H1 (cell line): Measurements from ENCODE around the gene GPC3. TPM values are rescaled to one million over a fixed set of nuclear protein-coding genes. Genes with fewer than 3 reads are reported as not detected.
A peak's percentile ranks its signal among the peaks of the same experiment; 100 is the strongest.

Experiments
- CTCF ChIA-PET: fragments of 300-600 bp; sonication (Branson Sonifier 250); formaldehyde crosslinking; loops from one replicate; lab custom pipeline; 2021; ENCODE audit not compliant: partially characterized antibody; lab: Charles Lee
- POLR2A ChIA-PET: fragments of 300-600 bp; sonication (Branson Sonifier 250); formaldehyde crosslinking; loops from one replicate; lab custom pipeline; 2021; ENCODE audit warnings: inconsistent platforms; ENCODE audit not compliant: partially characterized antibody; lab: Charles Lee
- DNase-seq, 2 experiments: peaks; one replicate each; pipeline versions ENCODE4 v3.0.0 to v3.0.0-alpha.2; 2010 to 2022; ENCODE audit warnings: low spot score in 2 of 2, low read depth in 1 of 2, mixed read lengths in 1 of 2
- FAIRE-seq: peaks from 2 replicates; lab custom pipeline; 2011; peaks lifted over from hg19 to GRCh38; lab: Jason Lieb, UNC
- H2AFZ ChIP-seq: 2 replicates; pipeline ENCODE4 v1.8.1; 2012; ENCODE audit warnings: low read length, inconsistent platforms
- H2AK5ac ChIP-seq: 2 replicates; pipeline ENCODE4 v1.6.1; 2013; ENCODE audit warnings: low read depth, low read length
- H2BK120ac ChIP-seq: replicated peaks from 2 replicates; pipeline ENCODE3; 2013; ENCODE audit warnings: low read depth, low read length, inconsistent platforms
- H2BK12ac ChIP-seq: 2 replicates; pipeline ENCODE4 v1.6.1; 2013; ENCODE audit warnings: low read depth, low read length
- H2BK15ac ChIP-seq: 2 replicates; pipeline ENCODE4 v1.6.1; 2013; ENCODE audit warnings: low read length
- H2BK20ac ChIP-seq: 2 replicates; pipeline ENCODE4 v1.6.1; 2013; ENCODE audit warnings: low read length
- H2BK5ac ChIP-seq: 2 replicates; pipeline ENCODE4 v1.6.1; 2013; ENCODE audit warnings: low read depth, low read length
- H3K14ac ChIP-seq: 2 replicates; pipeline ENCODE4 v1.6.1; 2013; ENCODE audit warnings: inconsistent platforms; ENCODE audit not compliant: insufficient read length
- H3K18ac ChIP-seq: 2 replicates; pipeline ENCODE4 v1.6.1; 2013; ENCODE audit warnings: low read length; ENCODE audit errors: extremely low read depth
- H3K23ac ChIP-seq: 2 replicates; pipeline ENCODE4 v1.6.1; 2013; ENCODE audit warnings: inconsistent platforms; ENCODE audit not compliant: insufficient read length
- H3K23me2 ChIP-seq: 2 replicates; pipeline ENCODE4 v1.6.1; 2013; ENCODE audit warnings: low read depth, low read length
- H3K27ac ChIP-seq: 2 replicates; pipeline ENCODE4 v1.6.1; 2011; ENCODE audit warnings: low read depth, low read length, inconsistent platforms
- H3K27me3 ChIP-seq, 4 experiments: replicated peaks in 1 of 4; 1 replicate in 1 of 4; 2 replicates in 3 of 4; pipeline versions ENCODE4 v1.6.1 to v1.8.1; 2011 to 2013; ENCODE audit warnings: low read length in 3 of 4, mild to moderate bottlenecking in 3 of 4, inconsistent platforms in 2 of 4, mixed read lengths in 2 of 4, moderate library complexity in 1 of 4; ENCODE audit not compliant: control insufficient read depth in 3 of 4, insufficient read depth in 3 of 4; ENCODE audit errors: extremely low read depth in 1 of 4
- H3K36me3 ChIP-seq, 4 experiments: 2 replicates each; pipeline versions ENCODE4 v1.6.1 to v1.8.1; 2011 to 2013; ENCODE audit warnings: mild to moderate bottlenecking in 4 of 4, low read length in 3 of 4, moderate library complexity in 2 of 4, control low read depth in 1 of 4, inconsistent platforms in 1 of 4; ENCODE audit not compliant: insufficient read depth in 4 of 4, control insufficient read depth in 2 of 4
- H3K4ac ChIP-seq: replicated peaks from 2 replicates; pipeline ENCODE3; 2013; ENCODE audit warnings: low read length, low read depth, mixed read lengths, inconsistent platforms; ENCODE audit not compliant: insufficient read length
- H3K4me1 ChIP-seq, 4 experiments: replicated peaks in 1 of 4; 1 replicate in 1 of 4; 2 replicates in 3 of 4; pipeline versions ENCODE4 v1.6.1 to v1.8.1; 2011 to 2013; ENCODE audit warnings: low read length in 3 of 4, inconsistent platforms in 2 of 4, mixed read lengths in 1 of 4; ENCODE audit not compliant: insufficient read depth in 4 of 4, control insufficient read depth in 3 of 4
- H3K4me2 ChIP-seq, 2 experiments: 2 replicates each; pipeline versions ENCODE4 v1.6.1 to v1.8.1; 2011 to 2013; ENCODE audit warnings: low read depth in 2 of 2, low read length in 2 of 2, control low read depth in 1 of 2, inconsistent platforms in 1 of 2, mild to moderate bottlenecking in 1 of 2; ENCODE audit not compliant: insufficient read depth in 1 of 2
- H3K4me3 ChIP-seq, 4 experiments: fragments of 200-600, 300-600 bp in 1 of 4; sonication (generic), shearing (Covaris generic), sonication (Bioruptor Twin) in 1 of 4; 2 replicates each; pipeline versions ENCODE4 v1.5.1 to v1.8.1; 2011 to 2016; ENCODE audit warnings: low read length in 4 of 4, low read depth in 3 of 4, control low read depth in 2 of 4, inconsistent platforms in 2 of 4, mild to moderate bottlenecking in 2 of 4, mixed read lengths in 1 of 4, moderate library complexity in 1 of 4; ENCODE audit not compliant: insufficient read depth in 2 of 4; ENCODE audit errors: extremely low read depth in 1 of 4
- H3K56ac ChIP-seq: replicated peaks from 2 replicates; pipeline ENCODE3; 2013; ENCODE audit warnings: low read depth, mild to moderate bottlenecking, mixed read lengths, low read length, inconsistent platforms; ENCODE audit not compliant: insufficient read length
- H3K79me1 ChIP-seq: 2 replicates; pipeline ENCODE4 v1.6.1; 2013; ENCODE audit warnings: low read depth, low read length, control low read depth
- H3K79me2 ChIP-seq, 2 experiments: 2 replicates each; pipeline versions ENCODE4 v1.6.1 to v1.8.1; 2012 to 2013; ENCODE audit warnings: low read length in 2 of 2, mild to moderate bottlenecking in 2 of 2, inconsistent platforms in 1 of 2; ENCODE audit not compliant: insufficient read depth in 2 of 2, control insufficient read depth in 1 of 2
- H3K9ac ChIP-seq, 4 experiments: replicated peaks in 1 of 4; 1 replicate in 1 of 4; 2 replicates in 3 of 4; pipeline versions ENCODE4 v1.6.1 to v1.8.1; 2011 to 2013; ENCODE audit warnings: low read depth in 3 of 4, low read length in 3 of 4, control low read depth in 2 of 4, mild to moderate bottlenecking in 2 of 4, moderate library complexity in 2 of 4, inconsistent platforms in 1 of 4; ENCODE audit errors: extremely low read depth in 1 of 4
- H3K9me3 ChIP-seq, 2 experiments: 2 replicates each; pipeline versions ENCODE4 v1.6.1 to v1.8.1; 2012 to 2013; ENCODE audit warnings: mild to moderate bottlenecking in 2 of 2, moderate library complexity in 2 of 2, control low read depth in 1 of 2, inconsistent platforms in 1 of 2, low read depth in 1 of 2, low read length in 1 of 2, mixed read lengths in 1 of 2; ENCODE audit not compliant: insufficient read depth in 2 of 2
- H4K20me1 ChIP-seq, 2 experiments: replicated peaks in 1 of 2; 2 replicates each; pipeline versions ENCODE3 to v1.8.1; 2011 to 2013; ENCODE audit warnings: inconsistent platforms in 2 of 2, low read length in 2 of 2, mild to moderate bottlenecking in 1 of 2; ENCODE audit not compliant: insufficient read depth in 2 of 2, control insufficient read depth in 1 of 2
- H4K5ac ChIP-seq: 2 replicates; pipeline ENCODE4 v1.6.1; 2013; ENCODE audit warnings: low read length, low read depth, mixed read lengths, inconsistent platforms; ENCODE audit not compliant: insufficient read length
- H4K8ac ChIP-seq: 2 replicates; pipeline ENCODE4 v1.8.0; 2013; ENCODE audit warnings: mild to moderate bottlenecking, moderate library complexity, low read length, inconsistent platforms; ENCODE audit not compliant: insufficient read depth; ENCODE audit errors: extremely low read depth
- H4K91ac ChIP-seq: replicated peaks from 2 replicates; pipeline ENCODE3; 2013; ENCODE audit warnings: low read length, mixed read lengths, inconsistent platforms; ENCODE audit not compliant: insufficient read length
- EZH2 ChIP-seq: fragments of 200-600 bp; sonication (generic); IDR thresholded peaks from 2 replicates; pipeline ENCODE4 v1.7.1; 2012; ENCODE audit warnings: low read depth, mild to moderate bottlenecking, moderate library complexity, low read length, inconsistent platforms; ENCODE audit not compliant: severe bottlenecking
- FOSL1 ChIP-seq: IDR thresholded peaks from 2 replicates; pipeline ENCODE4 v1.6.1; 2011; ENCODE audit warnings: mild to moderate bottlenecking, low read depth, low read length, moderate library complexity; ENCODE audit not compliant: insufficient read depth
- KDM4A ChIP-seq: IDR thresholded peaks from one replicate; pipeline ENCODE4 v1.7.1; 2012; ENCODE audit warnings: low read depth, mild to moderate bottlenecking, moderate library complexity, low read length, inconsistent platforms; ENCODE audit not compliant: severe bottlenecking
- POLR2AphosphoS5 ChIP-seq: IDR thresholded peaks from 2 replicates; pipeline ENCODE4 v1.6.1; 2011; ENCODE audit warnings: low read depth, low read length
- WGBS, 2 experiments: shearing (Covaris generic) in 1 of 2; methylation state at CpG; one replicate each; pipeline versions ENCODE4 v1.1.6 to v1.1.7; 2013 to 2015; ENCODE audit warnings: low lambda C conversion rate in 2 of 2, mixed read lengths in 2 of 2, inconsistent platforms in 1 of 2, low coverage in 1 of 2, missing lambda C conversion rate in 1 of 2; ENCODE audit not compliant: insufficient replicate concordance in 2 of 2, insufficient coverage in 1 of 2, insufficient read length in 1 of 2; ENCODE audit errors: extremely low coverage in 1 of 2, missing lambda C conversion rate in 1 of 2; 5-methylcytosine and 5-hydroxymethylcytosine counted together
- polyA plus RNA-seq, 7 experiments: library from polyadenylated mRNA; depleted of rRNA in 3 of 7; stranded (reverse) in 5 of 7; unstranded in 2 of 7; fragments of >200 nt in 5 of 7; fragments of 200-250 nt in 2 of 7; gene quantifications; 1 replicate in 5 of 7; 2 replicates in 1 of 7; 4 replicates in 1 of 7; pipeline versions ENCODE4 v1.2.1 to v1.2.3, GENCODE V29; 2011 to 2013; ENCODE audit warnings: missing spikeins in 2 of 7, mixed read lengths in 2 of 7
- total RNA-seq: library from RNA; stranded (reverse); fragmentation: NEBNext Ultra II Directional; extraction: Animal tissue kit (Norgen Biotek cat#: 25700); gene quantifications from 2 replicates; pipeline ENCODE4 v1.2.1, GENCODE V29; 2021

The GPC3 gene
- total and polyA plus RNA-seq, 2 of the 8 experiments (the other 6 are each of a cell fraction or from before 2014, with no cell fraction given) = 64.8 to 71.9 TPM

DNA sequence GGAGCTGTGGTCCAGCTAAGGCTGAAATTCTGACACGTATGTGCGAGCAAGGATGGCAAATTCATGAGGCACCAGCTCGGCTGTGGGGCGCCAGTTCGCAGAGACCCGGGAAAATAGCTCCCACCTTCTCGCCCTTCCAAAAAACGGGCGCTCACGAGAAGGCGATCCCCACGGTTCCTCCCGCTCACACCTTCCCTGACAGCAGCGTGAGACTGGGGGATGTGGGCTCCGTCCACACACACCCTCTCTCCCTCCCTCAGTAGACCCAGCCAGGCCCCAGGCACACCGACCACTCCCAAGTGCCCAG lies 584 bp downstream of the GPC3 start:
- no peaks in the 10 kb centered on the region for H3K36me3 ChIP-seq
- H2BK15ac ChIP-seq = no peak overlapping the region; the same call in 1 of the 2 replicates
- H3K79me1 ChIP-seq = no peaks in the 10 kb centered on the region
- H3K23ac ChIP-seq = no peak overlapping the region
- WGBS, 2 experiments = no CpG with 5 or more reads among the region's 16 CpGs
- H3K27me3 ChIP-seq = peaks cover 0 to 3% (median 0%) of the 10 kb centered on the region in 4 experiments; a peak in 2 of 7 replicates
- DNase-seq (no peak), FAIRE-seq (no peak)
- TF ChIP-seq EZH2 = no peak
- no peak for TF ChIP-seq POLR2AphosphoS5
- TF ChIP-seq KDM4A = no peak
- TF ChIP-seq FOSL1 = no peak
- no peak overlapping the region for H2BK20ac ChIP-seq
- no peak overlapping the region for H2AFZ ChIP-seq
- no peak overlapping the region for H2BK12ac ChIP-seq
- no peak overlapping the region for H4K91ac ChIP-seq
- H3K56ac ChIP-seq = no peak overlapping the region
- H3K4ac ChIP-seq = no peak overlapping the region
- ChIA-PET POLR2A (interaction anchor here (1.0 kb wide), 1 partner anchor 12 kb away, joined by 5 read pairs; no protein-coding TSS in a partner anchor), CTCF (interaction anchor here (1.0 to 1.3 kb wide), 2 partner anchors 15 to 42 kb away, joined by 3 to 4 read pairs; no protein-coding TSS in a partner anchor)
- peak overlapping the region in 1 of 4 experiments; percentile 28; a peak in 1 of 7 replicates for H3K9ac ChIP-seq
- H3K18ac ChIP-seq = no peak overlapping the region
- no peak overlapping the region for H2AK5ac ChIP-seq
- H3K4me1 ChIP-seq = peaks cover 3 to 22% (median 13%) of the 10 kb centered on the region in 4 experiments
- H3K9me3 ChIP-seq = no peaks in the 10 kb centered on the region
- H3K4me2 ChIP-seq = peak overlapping the region; percentile 82 to 98
- no peak overlapping the region for H3K14ac ChIP-seq
- H3K4me3 ChIP-seq = peak overlapping the region; percentile 53 to 78 (median 60)
- no peak overlapping the region for H2BK120ac ChIP-seq
- H2BK5ac ChIP-seq = no peak overlapping the region
- no peaks in the 10 kb centered on the region for H4K20me1 ChIP-seq
- peaks cover 12% of the 10 kb centered on the region; the same call in 1 of the 2 replicates for H3K23me2 ChIP-seq
- no peak overlapping the region for H3K27ac ChIP-seq
- 0 out of 2 replicates have a peak overlapping the region, but pooled peaks have one; percentile 3 for H4K8ac ChIP-seq
- no peak overlapping the region for H4K5ac ChIP-seq
- H3K79me2 ChIP-seq = peaks cover 0 to 13% of the 10 kb centered on the region in 2 experiments; a peak in 2 of 4 replicates
